ENCODE measurements around the gene CADPS2. TPM values are rescaled to one million over a fixed set of nuclear protein-coding genes. Genes with fewer than 3 reads are reported as not detected.

CADPS2 gene
- total RNA-seq, 4 donors from 2014 or later = 2.1 to 3.7 (median 2.8) TPM

DNA sequence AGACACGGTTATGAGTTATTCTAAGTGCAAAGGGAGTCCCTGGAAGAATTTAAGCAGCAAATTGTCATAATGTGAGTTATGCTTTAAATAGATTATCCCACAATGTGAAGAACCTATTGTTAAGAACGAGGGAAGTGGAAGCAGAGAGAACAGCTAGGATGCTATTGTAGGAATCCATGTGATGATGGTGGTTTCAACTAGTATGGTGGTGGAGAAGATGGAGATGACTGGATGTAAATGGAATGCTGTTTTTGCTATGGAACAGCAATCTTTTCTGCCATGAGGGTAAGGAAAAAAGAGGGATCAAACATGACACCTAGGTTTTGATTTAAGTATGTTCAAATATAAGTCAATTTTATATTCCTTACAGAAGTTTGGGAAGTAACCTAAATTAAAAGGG lies 378.7 kb downstream of the CADPS2 start:
- intact Hi-C loops (cut with DNase I; ENCODE audit: low total_unique reads) = no loop called here
- no peaks in the 10 kb centered on the region for H3K4me1 ChIP-seq
- no peak overlapping the region for H3K4me3 ChIP-seq
- no peaks in the 10 kb centered on the region for H3K36me3 ChIP-seq
- no peak for TF ChIP-seq POLR2A (IDR thresholded peaks at IDR 0.05)
- TF ChIP-seq, protein P1, sequence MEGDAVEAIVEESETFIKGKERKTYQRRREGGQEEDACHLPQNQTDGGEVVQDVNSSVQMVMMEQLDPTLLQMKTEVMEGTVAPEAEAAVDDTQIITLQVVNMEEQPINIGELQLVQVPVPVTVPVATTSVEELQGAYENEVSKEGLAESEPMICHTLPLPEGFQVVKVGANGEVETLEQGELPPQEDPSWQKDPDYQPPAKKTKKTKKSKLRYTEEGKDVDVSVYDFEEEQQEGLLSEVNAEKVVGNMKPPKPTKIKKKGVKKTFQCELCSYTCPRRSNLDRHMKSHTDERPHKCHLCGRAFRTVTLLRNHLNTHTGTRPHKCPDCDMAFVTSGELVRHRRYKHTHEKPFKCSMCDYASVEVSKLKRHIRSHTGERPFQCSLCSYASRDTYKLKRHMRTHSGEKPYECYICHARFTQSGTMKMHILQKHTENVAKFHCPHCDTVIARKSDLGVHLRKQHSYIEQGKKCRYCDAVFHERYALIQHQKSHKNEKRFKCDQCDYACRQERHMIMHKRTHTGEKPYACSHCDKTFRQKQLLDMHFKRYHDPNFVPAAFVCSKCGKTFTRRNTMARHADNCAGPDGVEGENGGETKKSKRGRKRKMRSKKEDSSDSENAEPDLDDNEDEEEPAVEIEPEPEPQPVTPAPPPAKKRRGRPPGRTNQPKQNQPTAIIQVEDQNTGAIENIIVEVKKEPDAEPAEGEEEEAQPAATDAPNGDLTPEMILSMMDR (IDR thresholded peaks at IDR 0.05 in 4 of 5, conservative IDR thresholded peaks at IDR 0.05 in 1 of 5) = no peak
- in situ Hi-C loops (cut with MboI; ENCODE audit: low sequenced_read_pairs in 4 of 4) = no loop called here
- DNase-seq = no peak
- no peak overlapping the region for H3K27ac ChIP-seq
- no peak for ATAC-seq
- no peaks in the 10 kb centered on the region for H3K9me3 ChIP-seq
- no peaks in the 10 kb centered on the region for H3K27me3 ChIP-seq

DNA sequence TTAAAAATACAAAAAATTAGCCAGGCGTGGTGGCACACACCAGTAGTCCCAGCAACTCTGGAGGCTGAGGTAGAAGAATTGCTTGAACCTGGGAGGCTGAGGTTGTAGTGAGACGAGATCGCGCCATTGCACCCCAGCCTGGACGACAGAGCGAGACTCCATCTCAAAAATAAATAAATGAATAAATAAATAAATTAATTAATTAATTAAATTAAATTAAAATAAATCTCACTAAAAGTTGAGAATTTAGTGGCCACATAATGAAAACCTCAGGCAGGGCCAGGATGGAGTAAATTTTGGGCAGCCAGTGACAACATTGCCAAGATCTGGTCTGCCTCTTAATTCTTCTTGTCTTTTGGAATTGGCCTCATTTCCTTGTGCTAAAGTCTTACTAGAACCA lies 394.3 kb downstream of the CADPS2 start:
- H3K4me1 ChIP-seq = no peaks in the 10 kb centered on the region

DNA sequence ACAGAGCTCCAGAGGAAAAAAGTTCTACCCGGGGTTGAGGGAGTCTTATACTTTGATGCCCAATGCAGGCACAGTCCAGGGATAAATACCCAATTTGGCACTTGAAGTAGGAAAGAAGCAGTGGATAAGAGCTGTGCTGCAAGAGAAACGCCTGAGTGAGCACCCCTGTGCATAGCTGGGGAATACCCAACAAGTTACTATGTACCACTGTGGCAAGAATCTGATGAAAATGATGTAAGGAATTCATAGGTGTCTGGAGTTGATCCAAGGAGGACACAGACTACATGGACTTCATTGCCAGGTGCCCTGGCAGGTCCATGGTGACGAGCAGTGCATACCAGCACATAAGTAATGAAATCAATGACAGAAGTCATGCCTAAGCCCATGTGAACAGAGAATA lies 398.0 kb downstream of the CADPS2 start:
- intact Hi-C loops (cut with DNase I; ENCODE audit: low total_unique reads) = no loop called here
- no peak overlapping the region for H3K4me3 ChIP-seq
- in situ Hi-C loops (cut with MboI; ENCODE audit: low sequenced_read_pairs in 4 of 4) = no loop called here
- ATAC-seq (no peak), DNase-seq (no peak)
- H3K4me1 ChIP-seq = no peaks in the 10 kb centered on the region
- H3K36me3 ChIP-seq = no peaks in the 10 kb centered on the region
- TF ChIP-seq, protein P1 (IDR thresholded peaks at IDR 0.05 in 4 of 5, conservative IDR thresholded peaks at IDR 0.05 in 1 of 5) = no peak
- no peak for TF ChIP-seq POLR2A (IDR thresholded peaks at IDR 0.05)
- no peaks in the 10 kb centered on the region for H3K9me3 ChIP-seq
- no peak overlapping the region for H3K27ac ChIP-seq
- no peaks in the 10 kb centered on the region for H3K27me3 ChIP-seq

More for the DNA sequence above, 394.3 kb downstream of the CADPS2 start:
- in situ Hi-C loops (cut with MboI; ENCODE audit: low sequenced_read_pairs in 4 of 4) (no loop called here), intact Hi-C loops (cut with DNase I; ENCODE audit: low total_unique reads) (no loop called here)
- Histone ChIP-seq H3K9me3 (no peaks in the 10 kb centered on the region), H3K27ac (no peak overlapping the region), H3K36me3 (no peaks in the 10 kb centered on the region), H3K4me3 (no peak overlapping the region), H3K27me3 (no peaks in the 10 kb centered on the region)
- ATAC-seq = no peak
- TF ChIP-seq POLR2A (IDR thresholded peaks at IDR 0.05) = no peak
- TF ChIP-seq, protein P1 (IDR thresholded peaks at IDR 0.05 in 4 of 5, conservative IDR thresholded peaks at IDR 0.05 in 1 of 5) = no peak
- DNase-seq = no peak

DNA sequence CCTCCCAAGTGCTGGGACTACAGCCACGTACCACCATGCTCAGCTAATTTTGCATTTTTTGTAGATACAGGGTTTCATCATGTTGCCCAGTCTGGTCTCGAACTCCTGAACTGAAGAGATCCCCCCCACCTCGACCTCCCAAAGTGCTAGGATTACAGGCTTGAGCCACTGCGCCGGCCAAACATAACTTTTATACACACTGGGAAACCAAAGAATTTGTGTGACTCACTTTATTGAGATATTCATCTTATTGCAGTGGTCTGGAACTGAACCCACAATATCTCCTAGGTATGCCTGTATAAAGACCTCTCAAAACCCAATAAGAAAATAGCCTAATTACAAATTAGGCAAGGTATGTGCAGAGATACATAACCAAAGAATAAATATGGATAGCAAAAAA lies 399.1 kb downstream of the CADPS2 start:
- Histone ChIP-seq H3K4me3 (no peak overlapping the region), H3K27ac (no peak overlapping the region), H3K36me3 (no peaks in the 10 kb centered on the region), H3K27me3 (no peaks in the 10 kb centered on the region), H3K4me1 (no peaks in the 10 kb centered on the region), H3K9me3 (no peaks in the 10 kb centered on the region)
- TF ChIP-seq, protein P1 (IDR thresholded peaks at IDR 0.05 in 4 of 5, conservative IDR thresholded peaks at IDR 0.05 in 1 of 5) = no peak
- TF ChIP-seq POLR2A (IDR thresholded peaks at IDR 0.05) = no peak
- in situ Hi-C loops (cut with MboI; ENCODE audit: low sequenced_read_pairs in 4 of 4) (no loop called here), intact Hi-C loops (cut with DNase I; ENCODE audit: low total_unique reads) (no loop called here)
- DNase-seq = no peak
- ATAC-seq = no peak

DNA sequence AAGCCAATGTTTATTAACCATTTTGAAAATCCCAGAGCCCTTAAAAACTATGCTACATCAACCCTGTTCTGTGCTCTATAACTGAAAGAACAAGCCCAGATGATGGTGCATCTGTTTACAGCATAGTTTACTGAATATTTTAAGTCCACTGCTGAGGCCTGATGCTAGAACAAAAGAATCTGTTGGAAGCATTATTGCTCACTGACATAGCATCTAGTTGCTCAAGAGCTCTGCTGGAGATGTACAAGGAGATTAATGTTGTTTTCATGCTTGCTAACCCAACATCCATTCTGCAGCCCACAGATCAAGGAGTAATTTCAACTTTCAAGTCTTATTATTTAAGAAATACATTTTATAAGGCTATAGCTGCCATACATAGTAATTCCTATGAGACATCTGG lies 400.4 kb downstream of the CADPS2 start:
- DNase-seq (no peak), ATAC-seq (no peak)
- Histone ChIP-seq H3K27ac (no peak overlapping the region), H3K4me3 (no peak overlapping the region), H3K4me1 (no peaks in the 10 kb centered on the region), H3K9me3 (no peaks in the 10 kb centered on the region), H3K27me3 (no peaks in the 10 kb centered on the region), H3K36me3 (no peaks in the 10 kb centered on the region)
- in situ Hi-C loops (cut with MboI; ENCODE audit: low sequenced_read_pairs in 4 of 4) = no loop called here
- TF ChIP-seq POLR2A (IDR thresholded peaks at IDR 0.05) = no peak
- TF ChIP-seq, protein P1 (IDR thresholded peaks at IDR 0.05 in 4 of 5, conservative IDR thresholded peaks at IDR 0.05 in 1 of 5) = no peak
- intact Hi-C loops (cut with DNase I; ENCODE audit: low total_unique reads) = no loop called here
